ENCODE data around the gene UBA1.

Gene UBA1

DNA sequence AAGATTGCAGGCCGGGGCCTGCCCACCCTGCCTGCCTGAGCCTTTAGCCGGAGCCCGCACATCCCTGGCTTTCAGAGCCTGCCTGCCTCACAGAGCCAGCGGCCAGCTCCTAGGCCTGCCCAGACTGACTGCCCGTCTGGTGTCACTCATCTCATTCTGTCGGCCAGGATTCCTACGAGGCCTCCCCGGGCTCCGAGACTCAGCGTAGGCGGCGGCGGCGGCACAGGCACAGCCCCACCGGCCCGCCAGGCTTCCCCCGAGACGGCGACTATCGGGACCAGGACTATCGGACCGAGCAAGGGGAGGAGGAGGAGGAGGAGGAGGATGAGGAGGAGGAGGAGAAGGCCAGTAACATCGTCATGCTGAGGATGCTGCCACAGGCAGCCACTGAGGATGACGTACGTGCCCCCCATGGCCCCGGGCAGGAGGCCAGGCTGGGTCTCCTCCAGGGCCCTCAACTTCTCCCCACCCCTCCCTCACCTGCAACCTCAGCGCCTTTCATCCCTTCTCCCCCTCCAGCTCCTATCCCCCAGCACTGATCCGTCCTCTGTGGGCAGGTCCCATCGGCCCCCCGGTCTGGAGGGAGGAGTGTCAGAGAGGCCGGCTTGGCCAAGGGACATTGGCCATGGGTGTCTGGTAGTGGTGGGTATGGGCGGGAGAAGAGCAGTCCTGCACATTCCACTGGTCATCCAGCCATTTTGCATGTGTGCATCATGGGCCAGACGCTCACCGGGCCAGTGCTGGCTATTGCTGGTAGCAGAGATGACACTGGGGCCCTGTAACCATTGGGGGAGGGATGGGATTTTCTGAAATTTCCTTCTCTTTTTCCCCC is 22.6 kb upstream of the UBA1 start:
- DNase-seq = no peak

DNA sequence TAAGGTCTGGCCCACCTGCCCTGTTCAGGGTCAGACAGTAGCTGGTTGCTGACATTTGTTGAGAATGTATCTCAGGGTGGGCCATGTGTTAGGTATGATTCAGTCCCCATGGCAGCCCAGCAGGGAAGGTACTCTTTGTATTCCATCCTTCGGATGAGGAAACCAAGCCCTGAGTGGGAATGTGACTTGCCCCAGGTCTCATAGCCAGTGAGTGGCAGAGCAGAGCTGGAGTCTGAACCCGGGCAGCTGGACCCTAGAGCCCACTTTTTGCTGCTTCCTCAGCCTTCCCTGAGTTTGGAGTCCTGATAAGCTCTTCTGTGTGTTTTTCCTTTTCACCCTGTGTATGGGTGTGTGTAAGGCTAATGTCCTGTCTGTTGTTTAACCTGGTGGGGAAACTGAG is 21.6 kb upstream of the UBA1 start:
- DNase-seq = no peak

DNA sequence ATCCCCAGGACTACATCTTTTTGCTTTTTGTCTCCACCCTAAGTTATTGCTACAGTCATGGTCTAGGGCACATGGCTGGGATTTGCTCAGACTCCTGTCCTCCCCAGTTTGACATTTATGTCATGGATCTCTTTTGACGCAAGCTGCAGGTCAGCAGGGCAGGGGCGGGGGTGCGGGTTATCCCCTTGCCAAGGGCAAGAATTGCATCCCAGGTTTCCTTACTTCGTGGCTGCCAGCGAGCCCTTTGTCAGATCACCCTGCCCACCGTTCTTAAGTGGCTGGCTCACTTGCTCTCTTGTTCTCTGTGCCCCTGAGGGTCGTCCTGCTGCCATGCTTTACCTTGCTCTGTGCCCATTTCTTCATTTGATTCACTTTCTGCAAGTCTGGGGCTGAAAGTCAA is 21.1 kb upstream of the UBA1 start:
- DNase-seq = no peak

DNA sequence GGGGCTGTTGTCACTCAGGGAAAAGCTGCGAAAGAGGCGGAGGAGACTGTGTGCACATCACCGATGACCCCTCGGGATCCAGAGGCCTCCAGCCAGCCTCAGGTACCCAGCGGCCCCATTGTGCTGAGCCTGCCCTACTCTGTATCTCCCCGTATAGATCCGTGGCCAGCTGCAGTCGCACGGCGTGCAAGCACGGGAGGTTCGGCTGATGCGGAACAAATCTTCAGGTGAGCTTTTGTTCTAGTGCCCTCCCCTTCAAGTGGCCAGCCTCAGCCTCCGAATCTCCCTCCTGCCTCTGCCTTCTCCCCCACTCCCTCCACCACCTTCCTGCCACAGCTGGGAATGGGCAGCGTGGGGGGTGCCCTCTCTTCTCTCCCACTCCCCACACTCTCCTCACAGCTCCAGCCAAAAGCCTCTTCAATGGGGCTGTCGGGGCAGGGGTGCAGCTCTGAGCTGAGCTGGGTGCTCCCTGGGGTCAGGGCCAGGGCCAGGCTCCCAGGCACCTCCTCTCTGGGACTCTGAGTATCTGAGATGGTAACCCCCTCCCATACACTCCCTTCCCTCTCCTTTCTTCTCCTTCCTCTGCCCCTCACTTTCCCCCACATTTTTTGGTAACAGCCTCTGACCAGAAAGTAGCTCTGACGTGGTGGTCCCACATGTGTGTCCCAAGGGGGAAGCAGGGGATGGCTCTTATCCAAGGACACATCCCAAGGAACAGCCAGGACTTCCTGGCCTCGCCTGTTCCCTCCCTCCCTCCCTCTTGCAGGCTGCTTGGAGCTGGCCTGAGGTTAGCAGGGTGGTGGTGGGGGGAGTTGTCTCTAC is 20.4 kb upstream of the UBA1 start:
- no peak for DNase-seq

DNA sequence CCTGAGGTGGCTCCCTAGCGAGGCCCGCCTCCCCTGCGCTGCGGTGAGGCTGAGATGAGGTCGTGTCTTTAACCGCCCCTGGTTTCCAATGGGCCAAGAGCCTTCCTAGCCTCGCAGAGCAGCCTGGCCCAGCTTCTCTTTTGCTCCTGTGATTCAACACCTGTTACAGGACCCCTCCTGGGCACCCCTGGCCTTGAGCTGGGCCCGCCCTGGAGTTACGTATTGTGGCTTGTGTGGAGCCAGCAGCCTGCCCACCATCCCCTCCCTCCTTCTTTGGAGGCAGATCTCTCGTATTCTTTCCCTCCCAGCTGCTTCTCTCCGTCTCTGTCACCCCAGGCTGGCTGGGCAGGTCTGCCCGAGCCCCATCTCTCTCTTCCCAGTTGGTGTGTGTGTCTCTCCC is 19.3 kb upstream of the UBA1 start:
- DNase-seq = no peak

DNA sequence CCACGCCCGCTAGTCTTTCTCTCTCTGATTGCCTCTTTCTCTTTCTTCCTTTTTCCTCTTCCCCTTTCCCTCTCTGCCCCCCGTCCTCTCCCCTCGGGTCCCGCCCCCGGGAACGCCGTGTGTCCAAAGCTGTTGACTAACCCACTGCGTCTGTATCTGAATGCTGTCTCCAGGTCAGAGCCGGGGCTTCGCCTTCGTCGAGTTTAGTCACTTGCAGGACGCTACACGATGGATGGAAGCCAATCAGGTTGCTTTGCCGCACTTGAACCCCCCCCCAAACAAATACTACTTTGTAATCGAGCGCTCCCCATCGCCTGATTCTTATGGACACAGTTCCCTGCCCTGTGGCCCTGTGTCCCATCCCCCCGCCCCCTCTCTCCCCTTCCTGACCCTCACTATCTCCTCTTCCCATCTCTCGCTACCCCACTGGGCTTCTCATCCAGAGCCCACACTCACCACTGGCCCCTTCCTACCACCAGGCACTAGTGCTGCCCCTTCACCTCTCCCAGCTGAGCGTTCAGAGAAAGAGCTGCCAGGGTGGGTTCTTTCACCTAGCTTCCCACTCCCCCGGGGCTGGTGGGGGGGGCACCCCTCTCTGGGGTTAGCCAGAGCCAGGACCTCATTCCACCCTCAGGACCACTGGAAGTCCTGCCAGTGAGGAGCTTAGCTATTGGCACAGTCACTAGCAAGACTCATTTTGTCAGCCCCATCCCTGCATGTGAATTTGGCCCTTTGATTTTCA is 18.6 kb upstream of the UBA1 start:
- DNase-seq = no peak

DNA sequence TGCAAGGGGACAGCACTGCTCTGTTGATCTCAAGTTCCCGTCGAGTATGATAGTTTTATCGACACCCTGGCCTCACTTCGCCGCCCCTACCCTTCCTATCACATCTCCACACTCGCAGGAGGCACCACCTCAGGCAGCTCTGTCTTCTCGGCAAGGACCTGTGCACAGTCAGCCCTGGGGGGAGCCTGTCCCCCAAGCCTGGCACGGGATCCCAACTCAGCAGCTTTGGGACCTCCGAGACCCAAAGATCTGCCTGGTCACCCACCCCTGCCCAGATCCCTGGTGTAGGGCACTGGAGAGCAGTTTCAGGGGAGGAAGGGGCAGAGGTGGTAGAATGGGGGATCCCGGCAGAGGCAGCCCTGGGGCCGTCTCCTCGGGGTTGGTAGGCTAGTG is 18.0 kb upstream of the UBA1 start:
- DNase-seq = no peak

DNA sequence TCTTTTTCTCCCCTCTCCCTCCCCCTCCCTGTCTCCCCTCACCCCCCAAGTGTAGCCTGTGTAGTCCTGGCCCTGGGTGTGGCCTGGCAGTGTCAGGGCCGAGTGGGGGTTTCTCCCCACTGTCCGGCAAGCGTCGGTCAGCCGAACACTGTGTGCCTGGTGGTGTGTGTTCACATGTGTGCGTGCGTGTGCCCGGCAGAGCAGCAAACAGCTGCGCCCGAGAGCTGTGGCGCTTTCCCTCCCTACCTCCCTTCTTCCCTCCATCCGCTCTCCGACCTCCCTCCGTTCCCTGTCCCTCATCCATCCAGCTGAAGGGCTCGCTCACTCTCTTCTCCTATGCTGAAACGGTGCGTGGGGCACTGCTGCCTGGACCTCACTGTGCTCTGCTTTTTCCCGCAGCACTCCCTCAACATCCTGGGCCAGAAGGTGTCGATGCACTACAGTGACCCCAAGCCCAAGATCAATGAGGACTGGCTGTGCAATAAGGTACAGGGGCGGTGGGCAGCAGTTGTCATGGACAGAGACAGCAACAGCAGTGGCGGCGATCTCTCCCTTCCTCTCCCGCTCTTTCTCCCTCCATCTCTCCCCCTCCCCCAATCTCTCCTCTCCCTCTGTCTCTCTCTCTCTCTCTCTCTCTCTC is 17.4 kb upstream of the UBA1 start:
- no peak for DNase-seq

DNA sequence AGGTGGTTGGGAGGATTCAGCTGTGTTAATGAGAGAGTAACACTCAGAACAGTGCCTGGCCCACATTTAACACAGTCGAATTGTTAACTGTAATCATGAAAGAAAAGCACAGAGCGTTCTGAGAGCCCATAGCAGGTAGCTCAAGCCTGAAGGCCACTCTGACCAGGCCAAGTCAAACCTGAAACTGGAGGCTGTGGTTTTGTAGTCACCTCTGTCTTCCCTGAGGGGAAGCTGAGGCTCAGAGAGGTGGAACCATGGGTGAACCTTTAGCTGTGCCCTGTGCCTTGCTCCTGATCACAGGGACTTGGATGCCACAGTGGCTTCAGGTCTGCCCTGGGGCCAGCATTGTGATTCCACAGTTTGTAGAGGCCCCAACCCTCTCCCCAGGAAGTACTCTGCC is 16.6 kb upstream of the UBA1 start:
- no peak for DNase-seq

DNA sequence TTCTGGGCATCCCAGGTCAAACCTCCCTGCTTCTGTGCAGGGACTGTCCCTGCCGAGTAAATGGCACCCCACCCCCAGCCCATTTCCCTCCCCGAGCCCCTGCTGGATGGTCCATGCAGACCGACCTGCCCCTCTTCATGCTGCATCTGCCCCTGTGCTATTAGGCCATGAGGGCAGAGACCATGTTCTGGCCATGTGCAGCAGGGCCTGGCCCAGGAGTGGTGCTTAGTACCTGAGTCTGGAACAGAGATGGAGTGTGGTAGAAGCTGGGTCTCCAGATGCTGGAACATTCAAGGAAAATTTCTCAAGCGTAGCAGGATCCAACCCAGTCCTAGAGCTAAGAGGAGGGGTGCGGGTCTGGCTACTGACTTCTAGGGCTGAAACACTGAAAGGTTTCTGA is 15.3 kb upstream of the UBA1 start:
- no peak for DNase-seq

DNA sequence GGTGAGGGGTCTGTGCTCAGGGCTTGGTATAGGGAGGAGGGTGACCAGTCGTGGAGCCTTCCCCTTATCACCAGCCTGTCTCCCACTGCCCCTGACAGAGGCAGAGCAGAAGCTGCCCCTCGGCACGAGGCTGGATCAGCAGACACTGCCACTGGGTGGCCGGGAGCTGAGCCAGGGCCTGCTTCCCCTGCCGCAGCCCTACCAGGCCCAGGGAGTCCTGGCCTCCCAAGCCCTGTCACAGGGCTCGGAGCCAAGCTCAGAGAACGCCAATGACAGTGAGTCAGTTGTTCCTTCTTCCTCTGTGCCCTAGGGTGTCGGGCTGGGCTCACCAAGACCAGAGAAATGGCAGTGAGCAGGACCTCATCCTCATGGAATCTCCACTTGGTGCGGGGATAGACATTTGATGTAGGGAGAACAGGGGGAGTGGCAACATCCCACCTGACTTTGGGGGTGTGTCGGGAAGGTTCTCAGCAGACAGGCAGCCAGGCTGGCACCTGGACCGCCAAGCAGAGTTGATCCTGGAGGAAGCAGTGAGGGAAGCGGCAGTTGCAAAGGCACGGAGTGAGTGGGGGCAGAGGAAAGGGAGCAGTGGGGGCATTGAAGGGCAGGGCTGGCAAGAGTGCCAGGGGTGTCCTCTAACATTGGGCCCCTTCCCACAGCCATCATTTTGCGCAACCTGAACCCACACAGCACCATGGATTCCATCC is 14.3 kb upstream of the UBA1 start:
- no peak for DNase-seq

DNA sequence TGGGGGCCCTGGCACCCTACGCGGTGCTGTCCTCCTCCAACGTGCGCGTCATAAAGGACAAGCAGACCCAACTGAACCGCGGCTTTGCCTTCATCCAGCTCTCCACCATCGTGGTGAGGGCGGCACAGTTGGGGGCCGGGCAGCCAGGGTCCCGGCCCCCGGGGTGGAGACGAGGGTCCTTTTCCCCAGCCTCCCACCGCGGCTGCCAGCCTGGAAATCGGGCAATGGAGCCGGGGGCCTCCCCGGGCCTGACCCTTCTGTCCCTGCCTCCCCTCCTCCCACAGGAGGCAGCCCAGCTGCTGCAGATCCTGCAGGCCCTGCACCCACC is 13.7 kb upstream of the UBA1 start:
- no peak for DNase-seq

DNA sequence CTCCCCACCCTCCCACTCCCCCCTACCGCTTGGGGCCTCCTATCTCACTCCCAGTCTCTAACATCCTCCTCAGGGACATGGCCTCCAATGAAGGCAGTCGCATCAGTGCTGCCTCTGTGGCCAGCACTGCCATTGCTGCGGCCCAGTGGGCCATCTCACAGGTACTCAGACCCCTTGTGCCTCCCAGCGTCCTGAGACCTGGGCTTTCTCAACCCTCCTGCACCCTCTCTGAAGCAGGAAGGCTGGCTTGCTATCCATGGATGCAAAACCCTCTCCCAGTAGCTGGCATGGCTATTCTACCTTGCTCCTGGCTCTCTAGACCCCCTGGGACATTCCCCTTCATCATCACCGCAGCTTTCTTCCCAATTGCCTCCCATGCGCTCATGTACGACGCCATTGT is 13.3 kb upstream of the UBA1 start:
- no peak for DNase-seq

DNA sequence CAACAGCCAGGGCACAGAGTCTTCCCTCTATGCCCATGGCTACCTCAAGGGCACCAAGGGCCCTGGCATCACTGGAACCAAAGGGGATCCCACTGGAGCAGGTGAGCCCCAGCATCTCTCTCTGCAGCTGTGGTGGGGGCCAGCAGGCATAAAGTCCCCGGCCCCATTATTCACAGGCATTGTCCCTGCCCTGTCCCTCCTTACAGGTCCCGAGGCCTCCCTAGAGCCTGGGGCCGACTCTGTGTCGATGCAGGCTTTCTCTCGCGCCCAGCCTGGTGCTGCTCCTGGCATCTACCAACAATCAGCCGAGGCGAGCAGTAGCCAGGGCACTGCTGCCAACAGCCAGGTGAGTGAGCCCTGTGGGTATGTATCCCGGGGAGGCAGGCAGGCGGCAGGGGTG is 12.3 kb upstream of the UBA1 start:
- no peak for DNase-seq

DNA sequence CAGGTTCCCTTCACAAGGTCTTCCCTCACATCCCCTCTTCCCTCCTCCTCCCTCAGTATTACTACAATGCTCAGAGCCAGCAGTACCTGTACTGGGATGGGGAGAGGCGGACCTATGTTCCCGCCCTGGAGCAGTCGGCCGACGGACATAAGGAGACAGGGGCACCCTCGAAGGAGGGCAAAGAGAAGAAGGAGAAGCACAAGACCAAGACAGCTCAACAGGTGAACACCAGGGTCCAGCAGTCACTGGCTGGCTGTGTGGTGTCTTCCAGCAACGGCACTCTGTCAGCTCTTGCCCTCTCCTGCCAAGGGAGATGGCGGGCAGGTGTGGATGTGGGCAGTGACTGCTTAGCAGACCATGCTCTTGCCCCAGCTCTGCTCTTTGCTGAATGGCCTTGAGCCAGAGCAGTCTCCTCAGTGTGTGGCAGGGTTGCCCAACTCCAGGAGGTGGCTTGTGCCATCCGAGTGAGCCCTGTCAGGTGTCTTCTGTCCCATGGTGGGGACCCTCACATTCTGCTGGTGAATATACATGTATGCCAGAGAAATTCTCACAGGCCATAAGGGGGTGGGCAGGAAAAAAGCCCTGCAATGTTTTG is 11.4 kb upstream of the UBA1 start:
- DNase-seq = no peak

DNA sequence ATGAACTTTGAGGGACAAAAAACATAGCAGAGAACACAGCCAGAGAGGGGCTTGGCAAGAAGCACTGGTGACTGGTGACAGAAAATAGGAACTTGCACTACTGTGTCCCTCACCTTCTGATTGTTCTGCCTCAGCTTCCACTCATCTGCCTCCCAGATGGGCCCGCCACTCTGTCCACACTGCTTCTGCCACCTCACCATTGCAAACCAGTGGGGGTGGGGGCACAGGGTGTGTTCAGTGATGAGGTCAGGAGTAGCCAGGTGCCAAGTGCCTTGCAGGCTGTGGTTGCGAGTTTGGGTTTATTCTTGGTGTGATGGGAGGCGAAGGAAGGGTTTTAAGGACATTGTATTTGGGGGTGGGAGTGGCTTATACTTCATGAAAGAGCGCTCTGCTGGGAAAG is 9.1 kb upstream of the UBA1 start:
- no peak for DNase-seq

DNA sequence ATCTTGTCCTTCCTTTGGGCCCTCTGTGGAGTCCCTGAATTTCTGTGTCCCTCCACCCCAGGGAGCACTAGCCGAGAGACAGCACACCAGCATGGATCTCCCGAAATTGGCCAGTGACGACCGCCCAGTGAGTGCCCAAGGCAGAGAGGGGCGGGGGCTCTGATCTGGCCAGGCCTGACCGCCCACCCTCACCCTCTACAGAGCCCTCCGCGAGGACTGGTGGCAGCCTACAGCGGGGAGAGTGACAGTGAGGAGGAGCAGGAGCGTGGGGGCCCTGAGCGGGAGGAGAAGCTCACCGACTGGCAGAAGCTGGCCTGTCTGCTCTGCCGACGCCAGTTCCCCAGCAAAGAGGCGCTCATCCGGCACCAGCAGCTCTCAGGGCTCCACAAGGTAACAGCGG is 8.4 kb upstream of the UBA1 start:
- no peak for DNase-seq

DNA sequence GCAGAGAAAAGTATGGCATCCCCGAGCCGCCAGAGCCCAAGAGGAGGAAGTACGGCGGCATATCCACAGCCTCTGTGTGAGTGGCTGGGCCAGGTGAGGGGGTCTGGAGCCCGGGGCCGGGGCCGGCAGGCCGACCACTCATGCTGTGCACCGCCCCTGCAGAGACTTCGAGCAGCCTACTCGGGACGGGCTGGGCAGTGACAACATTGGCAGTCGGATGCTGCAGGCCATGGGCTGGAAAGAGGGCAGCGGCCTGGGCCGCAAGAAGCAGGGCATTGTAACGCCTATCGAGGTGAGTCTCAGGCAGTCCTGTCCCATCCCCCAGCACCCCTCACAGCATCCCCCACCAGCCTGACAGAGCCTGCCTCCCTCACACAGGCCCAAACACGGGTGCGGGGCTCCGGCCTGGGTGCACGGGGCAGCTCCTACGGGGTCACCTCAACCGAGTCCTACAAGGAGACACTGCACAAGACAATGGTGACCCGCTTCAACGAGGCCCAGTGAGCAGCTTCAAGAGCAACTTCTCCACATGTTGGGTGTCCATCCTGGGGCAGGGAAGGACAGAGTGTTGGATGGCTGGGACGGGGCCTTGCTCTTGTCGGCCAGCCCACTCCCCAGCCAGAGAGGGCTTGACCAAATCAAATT is 7.4 kb upstream of the UBA1 start:
- no peak for DNase-seq

DNA sequence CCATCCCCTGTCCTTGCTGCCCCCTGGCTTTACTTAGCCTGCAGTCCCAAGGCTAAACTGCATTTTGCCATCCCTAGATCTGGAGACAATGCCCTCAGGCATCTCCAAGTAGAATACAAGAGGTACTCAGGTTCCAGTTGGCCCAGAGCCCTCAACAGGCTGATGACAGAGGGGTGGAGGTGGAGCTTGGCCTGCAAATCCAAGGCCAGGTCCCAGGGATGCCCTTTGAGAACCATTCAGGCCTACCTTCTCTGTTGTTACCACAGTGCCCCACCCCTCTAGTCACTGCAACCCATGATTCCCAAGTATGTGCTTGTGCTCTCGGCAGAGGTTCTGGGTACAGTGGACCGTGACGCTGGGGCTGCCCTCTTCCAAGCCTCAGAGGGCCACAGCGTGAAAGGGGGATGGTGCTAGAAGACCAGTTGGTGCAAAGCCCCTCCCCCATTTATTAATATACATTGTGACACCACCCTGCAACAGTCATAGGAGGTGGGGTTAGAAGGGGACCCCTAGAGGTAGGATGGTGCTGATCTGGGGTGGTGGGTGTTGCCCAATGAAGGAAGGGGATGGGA is 6.4 kb upstream of the UBA1 start:
- no peak for DNase-seq

DNA sequence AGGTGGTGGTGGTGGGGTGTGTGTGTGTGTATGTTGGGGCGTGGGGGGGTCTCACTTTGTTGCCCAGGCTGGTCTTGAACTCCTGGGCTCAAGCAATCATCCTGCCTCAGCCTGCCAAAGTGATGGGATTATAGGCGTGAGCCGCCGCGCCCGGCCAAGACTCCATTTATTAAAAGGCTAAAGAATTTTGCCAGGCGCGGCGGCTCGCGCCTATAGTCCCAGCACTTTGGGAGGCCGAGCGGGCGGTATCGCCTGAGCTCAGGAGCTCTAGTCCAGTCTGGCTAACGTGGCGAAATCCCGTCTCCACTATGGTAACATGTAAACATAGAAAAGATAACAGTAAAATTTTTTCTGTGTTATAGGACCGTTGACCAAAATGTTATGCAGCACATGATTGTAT is 3.7 kb upstream of the UBA1 start:
- DNase-seq = no peak
